K562 (cell line): Measurements from ENCODE around the gene FJX1. TPM values are rescaled to one million over a fixed set of nuclear protein-coding genes. Genes with fewer than 3 reads are reported as not detected.

ENCODE experiments used
- CAMTA2 ChIP-seq: fragments of 250-450 bp; sonication (Bioruptor Pico); conservative IDR thresholded peaks from 2 replicates; pipeline ENCODE4 v1.5.1; 2022
- CHD2 ChIP-seq: IDR thresholded peaks from 2 replicates; pipeline ENCODE4 v1.6.1; 2011; ENCODE audit warnings: low read depth, low read length
- EP300 ChIP-seq: IDR thresholded peaks from 2 replicates; pipeline ENCODE4 v1.6.1; 2012; ENCODE audit warnings: low read length, improper control_type of control experiment
- JUN ChIP-seq, 2 experiments: sonication (generic) in 1 of 2; formaldehyde crosslinking in 1 of 2; IDR thresholded peaks; 2 replicates each; pipeline versions ENCODE4 v1.6.1 to v1.8.0; 2012 to 2022; ENCODE audit warnings: borderline replicate concordance in 2 of 2, mild to moderate bottlenecking in 2 of 2, improper control_type of control experiment in 1 of 2, low read depth in 1 of 2, low read length in 1 of 2, missing genetic modification reagents in 1 of 2
- MAFK ChIP-seq: IDR thresholded peaks from 2 replicates; pipeline ENCODE4 v1.6.1; 2011; ENCODE audit warnings: low read length, improper control_type of control experiment
- POU5F1 ChIP-seq: fragments of 150-350 bp; IDR thresholded peaks from 2 replicates; pipeline ENCODE4 v1.6.1; 2014; ENCODE audit warnings: borderline replicate concordance, low read length, low read depth, mild to moderate bottlenecking; ENCODE audit not compliant: partially characterized antibody
- PRMT5 ChIP-seq: sonication (generic); formaldehyde crosslinking; IDR thresholded peaks from 2 replicates; pipeline ENCODE4 v1.5.0; 2020; ENCODE audit warnings: missing genetic modification reagents
- RAD21 ChIP-seq, 2 experiments: fragments of 250-450 bp in 1 of 2; fragments of 450-650 bp in 1 of 2; sonication (Bioruptor Pico) in 1 of 2; formaldehyde crosslinking in 1 of 2; IDR thresholded peaks in 1 of 2; conservative IDR thresholded peaks in 1 of 2; 2 replicates each; pipeline versions ENCODE4 v1.4.0 to v1.8.0; 2020 to 2022; ENCODE audit warnings: mild to moderate bottlenecking in 2 of 2, moderate library complexity in 1 of 2
- RFX5 ChIP-seq: IDR thresholded peaks from 2 replicates; pipeline ENCODE4 v1.6.1; 2011; ENCODE audit warnings: low read depth, mild to moderate bottlenecking, improper control_type of control experiment, low read length
- RUNX1 ChIP-seq: sonication (generic); IDR thresholded peaks from 2 replicates; pipeline ENCODE4 v1.6.1; 2016; ENCODE audit warnings: antibody characterized with exemption, low read depth
- SIN3B ChIP-seq: fragments of 450-650 bp; IDR thresholded peaks from 2 replicates; pipeline ENCODE4 v1.6.1; 2017; ENCODE audit warnings: low read depth, mild to moderate bottlenecking, moderate library complexity
- SNIP1 ChIP-seq: fragments of 450-650 bp; IDR thresholded peaks from 2 replicates; pipeline ENCODE4 v1.7.1; 2017; ENCODE audit warnings: low read depth, mild to moderate bottlenecking
- ZNF140 ChIP-seq: fragments of 250-450 bp; sonication (Bioruptor Pico); IDR thresholded peaks from 2 replicates; pipeline ENCODE4 v1.8.0; 2021; ENCODE audit warnings: moderate library complexity, mild to moderate bottlenecking, inconsistent platforms
- ZNF184 ChIP-seq: sonication (generic); formaldehyde crosslinking; IDR thresholded peaks from 2 replicates; pipeline ENCODE4 v1.5.0; 2020; ENCODE audit warnings: missing genetic modification reagents
- ZNF431 ChIP-seq: sonication (generic); formaldehyde crosslinking; IDR thresholded peaks from 2 replicates; pipeline ENCODE4 v1.8.0; 2022; ENCODE audit warnings: mild to moderate bottlenecking, missing genetic modification reagents
- ZNF586 ChIP-seq: fragments of 450-650 bp; formaldehyde crosslinking; conservative IDR thresholded peaks from 2 replicates; pipeline ENCODE4 v1.4.0; 2020; ENCODE audit warnings: mild to moderate bottlenecking, moderate library complexity
- ZNF785 ChIP-seq: fragments of 250-450 bp; sonication (Bioruptor Pico); IDR thresholded peaks from 2 replicates; pipeline ENCODE4 v1.4.0; 2020; ENCODE audit warnings: mild to moderate bottlenecking
- polyA plus RNA-seq, 8 experiments: library from polyadenylated mRNA; depleted of rRNA in 4 of 8; stranded (reverse) in 5 of 8; unstranded in 3 of 8; fragments of >200 nt; fragmentation: Nextera tagmentation in 2 of 8; fragmentation: Illumina TruSeq in 1 of 8; extraction: Ambion mirVana in 2 of 8; extraction: Trizol in 1 of 8; gene quantifications; 2 replicates each; pipeline versions ENCODE4 v1.2.1 to v1.2.3, GENCODE V29; 2011 to 2014; ENCODE audit warnings: inconsistent platforms in 1 of 8, missing spikeins in 1 of 8
- total RNA-seq, 7 experiments: library from RNA; depleted of rRNA in 6 of 7; stranded (reverse); fragments of >200 nt in 6 of 7; fragmentation: Illumina TruSeq in 2 of 7; extraction: Trizol in 2 of 7; gene quantifications; 2 replicates each; pipeline versions ENCODE4 v1.2.1 to v1.2.3, GENCODE V29; 2011 to 2021; ENCODE audit warnings: low replicate concordance in 1 of 7
- TF ChIP-seq, protein P1 (sequence below): fragments of 250-450 bp; sonication (Bioruptor Pico); IDR thresholded peaks from 2 replicates; pipeline ENCODE4 v1.4.0; 2020; ENCODE audit warnings: mild to moderate bottlenecking, moderate library complexity
- TF ChIP-seq, protein P2 (sequence below): fragments of 450-650 bp; conservative IDR thresholded peaks from 2 replicates; pipeline ENCODE4 v1.6.1; 2016; ENCODE audit warnings: missing genetic modification characterization, low read depth, mild to moderate bottlenecking, missing compliant biosample characterization, moderate library complexity
- TF ChIP-seq, protein P3 (sequence below): fragments of 450-650 bp; IDR thresholded peaks from 2 replicates; pipeline ENCODE4 v1.6.1; 2016; ENCODE audit warnings: antibody characterized with exemption
- TF ChIP-seq, protein P4 (sequence below): sonication (generic); formaldehyde crosslinking; IDR thresholded peaks from 2 replicates; pipeline ENCODE4 v1.8.0; 2022; ENCODE audit warnings: missing genetic modification reagents, mild to moderate bottlenecking, moderate library complexity, borderline replicate concordance

Gene FJX1
- total and polyA plus RNA-seq, 9 of the 15 experiments (the other 6 are each of a cell fraction or from before 2014, with no cell fraction given) = 0.10 to 2.7 (median 0.72) TPM

DNA sequence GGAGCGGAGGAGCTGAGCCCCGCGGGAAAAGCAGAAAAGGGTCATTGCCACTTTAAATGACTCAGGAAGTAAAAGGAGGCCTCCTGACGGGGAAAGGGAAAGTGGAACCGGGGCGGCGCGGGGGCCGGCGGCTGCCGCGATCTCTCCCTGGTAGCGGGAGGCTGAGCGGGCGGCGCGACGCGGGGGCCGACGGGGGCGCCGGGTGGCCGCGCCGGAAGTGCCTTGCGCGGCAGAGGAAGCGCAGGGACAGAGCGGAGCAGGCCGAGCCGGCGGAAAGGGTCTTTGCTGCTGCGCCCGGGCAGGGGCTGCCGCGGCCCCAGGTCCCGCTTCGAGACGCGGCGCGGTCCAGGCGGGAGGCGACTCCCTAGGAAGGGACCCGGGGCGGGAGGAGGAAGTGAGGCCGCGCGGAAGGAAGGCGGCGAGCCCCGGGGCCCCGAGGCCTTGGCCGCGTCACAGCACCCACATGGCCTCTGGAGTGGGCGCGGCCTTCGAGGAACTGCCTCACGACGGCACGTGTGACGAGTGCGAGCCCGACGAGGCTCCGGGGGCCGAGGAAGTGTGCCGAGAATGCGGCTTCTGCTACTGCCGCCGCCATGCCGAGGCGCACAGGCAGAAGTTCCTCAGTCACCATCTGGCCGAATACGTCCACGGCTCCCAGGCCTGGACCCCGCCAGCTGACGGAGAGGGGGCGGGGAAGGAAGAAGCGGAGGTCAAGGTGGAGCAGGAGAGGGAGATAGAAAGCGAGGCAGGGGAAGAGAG, 44.6 kb downstream of the FJX1 start, which contains the start of gene TRIM44 (continued):
- TF ChIP-seq, protein P1, sequence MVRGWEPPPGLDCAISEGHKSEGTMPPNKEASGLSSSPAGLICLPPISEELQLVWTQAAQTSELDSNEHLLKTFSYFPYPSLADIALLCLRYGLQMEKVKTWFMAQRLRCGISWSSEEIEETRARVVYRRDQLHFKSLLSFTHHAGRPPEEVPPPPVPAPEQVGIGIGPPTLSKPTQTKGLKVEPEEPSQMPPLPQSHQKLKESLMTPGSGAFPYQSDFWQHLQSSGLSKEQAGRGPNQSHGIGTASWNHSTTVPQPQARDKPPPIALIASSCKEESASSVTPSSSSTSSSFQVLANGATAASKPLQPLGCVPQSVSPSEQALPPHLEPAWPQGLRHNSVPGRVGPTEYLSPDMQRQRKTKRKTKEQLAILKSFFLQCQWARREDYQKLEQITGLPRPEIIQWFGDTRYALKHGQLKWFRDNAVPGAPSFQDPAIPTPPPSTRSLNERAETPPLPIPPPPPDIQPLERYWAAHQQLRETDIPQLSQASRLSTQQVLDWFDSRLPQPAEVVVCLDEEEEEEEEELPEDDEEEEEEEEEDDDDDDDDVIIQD = no peak
- TF ChIP-seq EP300 (no peak), ZNF785 (no peak), RUNX1 (no peak), CHD2 (0 out of 2 replicates have a peak, but pooled peaks have one; percentile 25), SIN3B (peak; percentile 84), PRMT5 (CRISPR knock-in tag) (no peak), RAD21 (CRISPR knock-in tag; conservative IDR thresholded peaks at IDR 0.05 in 1 of 2, IDR thresholded peaks at IDR 0.05 in 1 of 2) (no peak), ZNF431 (CRISPR knock-in tag) (peak; percentile 92), POU5F1 (no peak), JUN (IDR thresholded peaks at IDR 0.05; ENCODE audit: borderline replicate concordance, low read depth, low read length) (peak; percentile 51; the same call in 1 of the 2 replicates), JUN (CRISPR knock-in tag; IDR thresholded peaks at IDR 0.05; ENCODE audit: borderline replicate concordance) (peak; percentile 97), ZNF140 (CRISPR knock-in tag) (no peak), RFX5 (no peak), ZNF184 (CRISPR knock-in tag) (no peak), SNIP1 (no peak), ZNF586 (CRISPR knock-in tag) (no peak), CAMTA2 (no peak), MAFK (no peak)
- TF ChIP-seq, protein P2, sequence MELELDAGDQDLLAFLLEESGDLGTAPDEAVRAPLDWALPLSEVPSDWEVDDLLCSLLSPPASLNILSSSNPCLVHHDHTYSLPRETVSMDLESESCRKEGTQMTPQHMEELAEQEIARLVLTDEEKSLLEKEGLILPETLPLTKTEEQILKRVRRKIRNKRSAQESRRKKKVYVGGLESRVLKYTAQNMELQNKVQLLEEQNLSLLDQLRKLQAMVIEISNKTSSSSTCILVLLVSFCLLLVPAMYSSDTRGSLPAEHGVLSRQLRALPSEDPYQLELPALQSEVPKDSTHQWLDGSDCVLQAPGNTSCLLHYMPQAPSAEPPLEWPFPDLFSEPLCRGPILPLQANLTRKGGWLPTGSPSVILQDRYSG (tag) = no peak; the same call in 1 of the 2 replicates
- TF ChIP-seq, protein P3, sequence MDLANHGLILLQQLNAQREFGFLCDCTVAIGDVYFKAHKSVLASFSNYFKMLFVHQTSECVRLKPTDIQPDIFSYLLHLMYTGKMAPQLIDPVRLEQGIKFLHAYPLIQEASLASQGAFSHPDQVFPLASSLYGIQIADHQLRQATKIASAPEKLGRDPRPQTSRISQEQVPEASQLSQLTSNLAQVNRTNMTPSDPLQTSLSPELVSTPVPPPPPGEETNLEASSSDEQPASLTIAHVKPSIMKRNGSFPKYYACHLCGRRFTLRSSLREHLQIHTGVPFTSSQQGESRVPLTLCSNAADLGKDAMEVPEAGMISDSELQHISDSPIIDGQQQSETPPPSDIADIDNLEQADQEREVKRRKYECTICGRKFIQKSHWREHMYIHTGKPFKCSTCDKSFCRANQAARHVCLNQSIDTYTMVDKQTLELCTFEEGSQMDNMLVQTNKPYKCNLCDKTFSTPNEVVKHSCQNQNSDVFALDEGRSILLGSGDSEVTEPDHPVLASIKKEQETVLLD = peak; percentile 66; the same call in 1 of the 2 replicates
- TF ChIP-seq, protein P4, sequence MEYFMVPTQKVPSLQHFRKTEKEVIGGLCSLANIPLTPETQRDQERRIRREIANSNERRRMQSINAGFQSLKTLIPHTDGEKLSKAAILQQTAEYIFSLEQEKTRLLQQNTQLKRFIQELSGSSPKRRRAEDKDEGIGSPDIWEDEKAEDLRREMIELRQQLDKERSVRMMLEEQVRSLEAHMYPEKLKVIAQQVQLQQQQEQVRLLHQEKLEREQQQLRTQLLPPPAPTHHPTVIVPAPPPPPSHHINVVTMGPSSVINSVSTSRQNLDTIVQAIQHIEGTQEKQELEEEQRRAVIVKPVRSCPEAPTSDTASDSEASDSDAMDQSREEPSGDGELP (CRISPR knock-in tag) = peak; percentile 97
